ENCODE results near the gene PIP. TPM values are rescaled to one million over a fixed set of nuclear protein-coding genes. Genes with fewer than 3 reads are reported as not detected.
"Not testable (repeated sequence)": the region's sequence is repeated elsewhere in the genome, so short reads cannot be mapped to it uniquely, and the experiment has no call there.

The PIP gene
- total and polyA plus RNA-seq, 11 donors = not detected

- no peak for TF ChIP-seq CTCF (IDR thresholded peaks at IDR 0.05)
- TF ChIP-seq POLR2A (IDR thresholded peaks at IDR 0.05) = no peak
- H3K9me3 ChIP-seq = peaks cover 0 to 23% (median under 1%) of the 10 kb centered on the region in 12 donors
- no peak for DNase-seq
- H3K4me3 ChIP-seq = no peak overlapping the region
- H3K4me1 ChIP-seq = no peaks in the 10 kb centered on the region
- intact Hi-C loops (cut with DNase I) = loop anchor here in 1 of 10 donors (10.0 kb wide), 1 partner anchor 47 kb away; no protein-coding TSS in a partner anchor
- H3K27ac ChIP-seq = no peak overlapping the region
- no peaks in the 10 kb centered on the region for H3K27me3 ChIP-seq
- no peak for ATAC-seq
- no peaks in the 10 kb centered on the region for H3K36me3 ChIP-seq
Measured at GRCh38 chr7:143171697-143172096, 39.8 kb downstream of the PIP start.

- H3K4me3 ChIP-seq = no peak overlapping the region
- no peaks in the 10 kb centered on the region for H3K4me1 ChIP-seq
- TF ChIP-seq POLR2A (IDR thresholded peaks at IDR 0.05) (no peak), CTCF (IDR thresholded peaks at IDR 0.05) (no peak)
- intact Hi-C loops (cut with DNase I) = loop anchor here in 1 of 10 donors (10.0 kb wide), 1 partner anchor 48 kb away; no protein-coding TSS in a partner anchor
- H3K9me3 ChIP-seq = peaks cover 0 to 24% (median 4%) of the 10 kb centered on the region in 12 donors
- 58 to 70% (median 67%) methylated on average over 4 of the region's 4 CpGs for WGBS, 4 donors
- no peaks in the 10 kb centered on the region for H3K27me3 ChIP-seq
- no peaks in the 10 kb centered on the region for H3K36me3 ChIP-seq
- DNase-seq = no peak
- no peak for ATAC-seq
- no peak overlapping the region for H3K27ac ChIP-seq
Measured at GRCh38 chr7:143172354-143172753, 40.5 kb downstream of the PIP start.

- 89 to 93% (median 90%) methylated on average over 5 of the region's 5 CpGs for WGBS, 4 donors
- intact Hi-C loops (cut with DNase I) = loop anchor here in 1 of 10 donors (10.0 kb wide), 1 partner anchor 51 kb away; no protein-coding TSS in a partner anchor
- DNase-seq = no peak
- H3K4me1 ChIP-seq = no peaks in the 10 kb centered on the region
- no peak for ATAC-seq
- H3K27ac ChIP-seq = no peak overlapping the region
- TF ChIP-seq POLR2A (IDR thresholded peaks at IDR 0.05) (no peak), CTCF (IDR thresholded peaks at IDR 0.05) (no peak)
- H3K9me3 ChIP-seq = peaks cover 0 to 46% (median 21%) of the 10 kb centered on the region in 12 donors
- no peaks in the 10 kb centered on the region for H3K27me3 ChIP-seq
- H3K4me3 ChIP-seq = no peak overlapping the region
- no peaks in the 10 kb centered on the region for H3K36me3 ChIP-seq
Measured at GRCh38 chr7:143176128-143176527, 44.3 kb downstream of the PIP start.

GRCh38 chr7:143177374-143178119 lies 45.7 kb downstream of the PIP start:
- intact Hi-C loops (cut with DNase I) = loop anchor here in 1 of 10 donors (10.0 kb wide), 1 partner anchor 53 kb away; no protein-coding TSS in a partner anchor
- ATAC-seq (no peak), DNase-seq (no peak)
- TF ChIP-seq CTCF (IDR thresholded peaks at IDR 0.05) (no peak), POLR2A (IDR thresholded peaks at IDR 0.05) (no peak)
- no peak overlapping the region for H3K4me3 ChIP-seq
- no peaks in the 10 kb centered on the region for H3K36me3 ChIP-seq
- H3K27me3 ChIP-seq = no peaks in the 10 kb centered on the region
- H3K4me1 ChIP-seq = no peaks in the 10 kb centered on the region
- H3K9me3 ChIP-seq = peaks cover 0 to 46% (median 21%) of the 10 kb centered on the region in 12 donors
- H3K27ac ChIP-seq = no peak overlapping the region
- 87 to 90% (median 88%) methylated on average over 2 of the region's 2 CpGs for WGBS, 4 donors

- H3K4me3 ChIP-seq; H3K4me1 ChIP-seq; DNase-seq; H3K27me3 ChIP-seq; ATAC-seq; H3K36me3 ChIP-seq; intact Hi-C loops (cut with DNase I); H3K27ac ChIP-seq: not testable (repeated sequence)
- peaks cover 0 to 46% (median 21%) of the 10 kb centered on the region in 12 donors for H3K9me3 ChIP-seq
- WGBS, 4 donors = 79 to 96% (median 90%) methylated on average over 4 of the region's 4 CpGs
Measured at GRCh38 chr7:143180771-143181170, 48.9 kb downstream of the PIP start.
